Skeletal muscle cell (primary cell): ENCODE results near the gene PRDM5.

Experiments
- DNase-seq: peaks from one replicate; pipeline ENCODE4 v3.0.0-alpha.2; 2010; ENCODE audit warnings: low read depth
- H3K4me3 ChIP-seq: 2 replicates; pipeline ENCODE4 v1.5.1; 2011; ENCODE audit warnings: low read depth, mild to moderate bottlenecking, control low read depth, low read length, moderate library complexity

PRDM5 gene

DNA sequence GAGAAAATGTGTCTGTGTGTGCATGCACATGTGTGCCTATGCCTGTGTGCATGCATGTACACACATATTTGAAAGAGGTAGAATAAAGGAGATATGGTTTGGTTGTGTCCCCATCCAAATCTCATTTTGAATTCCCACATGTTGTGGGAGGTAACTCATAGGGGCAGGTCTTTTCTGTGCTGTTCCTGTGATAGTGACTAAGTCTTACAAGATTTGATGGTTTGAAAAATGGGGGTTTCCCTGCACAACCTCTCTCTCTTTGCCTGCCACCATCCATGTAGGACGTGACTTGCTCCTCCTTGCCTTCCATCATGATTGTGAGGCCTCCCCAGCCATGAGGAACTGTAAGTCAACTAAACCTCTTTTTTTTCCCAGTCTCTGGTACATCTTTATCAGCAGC lies 87.2 kb downstream of the PRDM5 start:
- H3K4me3 ChIP-seq, result no peak overlapping the region
- no peak for DNase-seq

DNA sequence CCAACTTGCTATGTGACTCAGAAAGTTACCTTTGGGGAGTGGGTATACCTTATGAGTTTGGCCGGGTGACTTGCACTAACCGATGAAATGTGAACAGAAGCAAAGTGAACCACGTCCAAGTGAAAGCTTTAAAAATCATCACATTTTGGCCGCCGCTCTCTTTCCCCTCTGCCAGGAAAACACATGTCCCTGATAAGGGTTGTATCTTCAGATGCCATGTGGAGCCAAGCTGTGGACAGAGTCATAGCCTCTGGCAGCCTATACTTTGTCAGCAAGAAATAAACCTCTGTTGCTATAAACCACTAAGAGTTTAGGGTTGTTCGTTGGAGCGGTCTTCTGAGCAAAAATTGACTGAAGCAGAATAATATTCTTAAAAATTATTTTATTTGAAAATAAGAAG lies 92.3 kb downstream of the PRDM5 start:
- DNase-seq, result no peak

DNA sequence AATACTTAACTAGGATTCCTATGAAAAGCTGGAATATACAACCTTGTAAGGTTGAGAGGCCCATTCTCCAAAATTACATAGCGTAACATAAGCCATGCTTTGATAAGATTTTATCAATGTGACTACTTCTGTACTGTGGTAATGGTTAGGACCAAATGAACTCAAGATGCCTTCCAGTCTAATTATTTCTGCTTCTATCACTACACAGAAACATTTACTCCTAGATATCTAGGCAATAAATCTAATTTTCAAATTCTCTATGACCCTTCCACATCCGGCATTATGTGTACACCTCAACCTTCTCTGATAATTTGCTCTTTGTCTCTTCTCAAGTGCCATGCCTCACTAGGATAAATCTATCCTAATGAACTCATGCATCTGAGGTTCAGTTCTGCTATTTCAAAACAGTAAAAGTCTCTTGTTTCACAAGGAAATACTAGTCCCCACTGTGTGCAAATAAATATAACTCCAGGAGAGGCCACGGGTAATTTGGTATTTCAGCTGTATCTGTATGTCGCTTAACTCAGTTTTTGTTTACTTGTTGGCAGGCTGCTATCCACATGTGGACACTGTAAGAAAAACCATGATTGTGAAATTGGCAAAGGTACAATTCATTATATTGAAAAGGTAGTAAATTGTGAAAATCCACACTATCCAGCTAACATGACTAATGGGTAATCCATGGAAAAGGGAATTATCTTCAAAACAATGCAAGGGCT lies 93.3 kb downstream of the PRDM5 start:
- peak; percentile 60 for DNase-seq
- H3K4me3 ChIP-seq, result no peak overlapping the region

More for the DNA sequence above, 92.3 kb downstream of the PRDM5 start:
- no peak overlapping the region for H3K4me3 ChIP-seq

DNA sequence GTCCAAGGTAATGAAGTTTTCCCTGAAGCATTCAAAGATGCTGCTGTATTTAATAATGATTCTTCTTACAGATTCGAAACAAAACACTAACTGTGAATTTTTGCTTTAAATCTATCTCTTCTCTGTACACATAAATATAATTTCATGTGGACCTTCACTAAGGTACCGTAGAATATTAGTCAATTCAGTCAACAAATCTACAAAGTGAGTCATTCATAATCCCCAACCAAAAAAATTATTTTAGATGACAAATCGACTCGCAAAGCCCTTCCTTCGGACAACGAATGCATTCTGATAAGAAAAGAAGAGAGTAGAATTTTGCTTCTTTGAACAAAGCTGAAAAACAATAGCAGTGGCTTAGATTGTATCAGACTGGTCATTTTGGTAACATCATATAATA lies 95.7 kb downstream of the PRDM5 start:
- H3K4me3 ChIP-seq, result no peak overlapping the region
- no peak for DNase-seq

DNA sequence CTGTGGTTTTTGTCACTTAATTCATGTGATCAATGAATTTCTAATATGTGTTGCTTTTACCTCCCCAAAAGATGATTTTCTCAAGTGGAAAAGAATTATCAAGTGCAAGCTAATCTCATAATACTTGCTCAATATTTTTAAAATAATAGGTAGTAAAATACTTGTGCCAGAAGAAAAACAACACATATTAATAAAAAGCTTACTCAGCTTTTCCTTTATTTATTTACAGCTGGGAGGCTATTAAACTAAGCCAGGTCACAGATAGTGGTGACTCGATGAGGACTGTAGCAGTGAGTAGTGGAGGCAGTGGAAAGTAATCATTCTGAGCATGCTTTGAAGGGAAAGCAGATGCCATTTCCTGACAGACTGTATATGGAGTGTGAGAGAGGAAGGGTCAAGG lies 96.1 kb downstream of the PRDM5 start:
- no peak overlapping the region for H3K4me3 ChIP-seq
- DNase-seq, result no peak

DNA sequence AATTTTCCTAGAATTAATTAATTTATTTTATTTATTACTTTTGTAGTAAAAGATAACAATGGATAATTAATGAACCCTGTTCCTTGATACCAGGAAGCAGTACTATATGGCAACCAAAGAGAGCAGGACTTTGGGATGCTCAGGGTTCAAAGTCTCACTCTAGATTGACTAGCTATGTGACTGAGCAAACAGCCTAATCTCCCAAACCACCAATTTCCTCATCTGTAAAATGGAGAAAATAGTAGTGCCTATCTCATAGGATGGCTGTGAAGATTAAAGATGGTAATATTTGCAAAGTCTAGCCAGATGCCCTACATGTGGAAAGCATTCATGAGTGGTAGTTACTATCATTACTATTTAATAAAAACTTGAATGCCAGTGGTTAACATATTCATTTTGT lies 97.6 kb downstream of the PRDM5 start:
- H3K4me3 ChIP-seq, result no peak overlapping the region
- no peak for DNase-seq

DNA sequence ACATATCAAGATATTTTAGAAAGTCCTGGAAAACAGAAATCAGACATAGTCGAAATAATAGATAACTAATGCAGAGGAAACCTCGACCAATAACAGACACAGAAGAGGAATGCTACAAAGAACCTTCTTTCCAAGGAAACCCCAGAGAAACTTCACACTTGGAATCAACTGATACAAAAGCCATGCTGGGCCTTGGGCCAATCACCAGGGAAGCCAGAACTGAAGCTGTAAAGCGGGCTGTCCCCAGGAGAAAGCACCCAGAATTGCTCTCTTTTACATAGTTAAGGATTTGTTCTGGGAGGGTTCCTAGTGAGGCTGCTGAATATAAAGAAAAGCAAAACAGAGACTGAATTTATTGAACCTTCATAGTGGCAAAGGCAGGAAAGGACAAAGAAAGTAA lies 100.5 kb downstream of the PRDM5 start:
- DNase-seq, result no peak
- H3K4me3 ChIP-seq, result no peak overlapping the region

DNA sequence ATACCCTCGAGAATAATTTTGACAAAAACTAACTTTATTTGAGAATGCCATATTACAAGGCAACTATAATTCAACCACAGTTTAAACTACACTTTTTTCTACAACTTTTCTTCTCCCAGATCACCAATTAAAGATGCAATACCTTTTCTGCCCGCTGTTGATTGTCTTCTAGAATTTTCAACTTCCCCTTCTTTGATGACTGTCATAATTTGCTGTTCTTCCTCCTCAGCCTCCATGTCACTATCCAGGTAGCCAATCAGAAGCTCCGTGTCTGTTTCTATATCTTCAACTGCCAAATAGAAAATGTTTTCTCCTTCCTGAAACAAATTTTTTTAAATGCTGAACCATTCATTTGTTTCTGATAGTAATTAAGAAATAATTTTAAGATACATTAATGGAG lies 101.5 kb downstream of the PRDM5 start:
- DNase-seq, result no peak
- no peak overlapping the region for H3K4me3 ChIP-seq

DNA sequence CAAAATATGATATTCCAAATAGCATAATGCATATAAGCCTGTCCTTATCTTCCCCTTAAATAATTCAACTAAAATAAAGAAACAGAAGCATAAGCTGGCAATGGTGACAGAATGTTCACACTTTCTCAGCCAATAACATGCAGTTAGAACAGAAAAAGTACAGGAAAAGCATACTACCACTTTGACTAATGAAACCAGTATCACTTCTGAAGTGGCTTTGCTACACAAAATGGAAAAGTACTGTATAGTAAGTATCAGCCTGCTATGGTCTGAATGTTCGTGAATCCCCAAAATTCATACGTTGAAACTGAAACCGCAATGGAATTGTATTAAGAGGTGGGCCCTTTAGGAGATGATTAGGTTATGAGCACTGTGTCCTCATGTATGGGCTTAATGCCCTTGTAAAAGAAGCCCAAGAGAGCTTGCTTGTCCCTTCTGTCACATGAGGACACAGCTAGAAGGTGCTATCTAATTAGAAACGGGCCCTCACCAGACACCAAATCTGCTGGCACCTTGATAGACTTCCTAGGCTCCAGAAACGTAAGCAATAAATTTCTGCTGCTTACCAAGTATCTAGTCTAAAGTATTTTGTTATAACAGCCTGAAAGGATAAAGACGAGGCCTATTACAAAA lies 102.6 kb downstream of the PRDM5 start:
- DNase-seq, result no peak
- no peak overlapping the region for H3K4me3 ChIP-seq

DNA sequence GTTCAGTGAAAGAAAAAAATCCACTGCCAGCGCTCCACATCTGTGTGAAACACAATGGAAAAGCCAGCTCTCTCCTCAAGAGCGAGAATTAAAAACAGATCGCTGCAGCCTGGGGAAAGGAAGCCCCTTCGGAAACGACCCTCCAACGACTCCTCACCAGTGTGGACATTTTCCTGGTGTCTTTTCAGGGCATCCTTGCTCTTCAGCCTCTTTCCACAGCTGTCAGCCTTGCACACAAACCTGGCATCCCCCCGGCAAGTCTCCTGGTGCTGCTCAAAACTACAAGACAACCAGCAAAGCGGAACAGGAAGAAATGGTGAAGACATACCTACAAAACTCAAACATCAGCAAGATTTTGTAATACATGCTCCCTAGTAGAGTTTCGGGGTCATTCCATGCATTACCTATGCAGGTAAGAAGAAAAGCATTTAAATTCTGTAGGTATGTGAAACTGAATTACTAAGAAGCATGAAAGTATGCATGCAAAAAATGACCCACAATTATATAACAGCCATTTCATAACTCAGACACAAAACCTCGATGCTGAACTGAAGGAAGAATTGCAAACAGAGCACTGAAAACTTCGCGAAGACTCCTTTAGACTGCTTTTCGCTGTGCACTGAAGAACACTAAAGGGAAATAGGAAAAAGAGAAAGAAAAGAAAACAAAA lies 106.1 kb downstream of the PRDM5 start:
- DNase-seq, result no peak
- H3K4me3 ChIP-seq, result peak overlapping the region; percentile 26

DNA sequence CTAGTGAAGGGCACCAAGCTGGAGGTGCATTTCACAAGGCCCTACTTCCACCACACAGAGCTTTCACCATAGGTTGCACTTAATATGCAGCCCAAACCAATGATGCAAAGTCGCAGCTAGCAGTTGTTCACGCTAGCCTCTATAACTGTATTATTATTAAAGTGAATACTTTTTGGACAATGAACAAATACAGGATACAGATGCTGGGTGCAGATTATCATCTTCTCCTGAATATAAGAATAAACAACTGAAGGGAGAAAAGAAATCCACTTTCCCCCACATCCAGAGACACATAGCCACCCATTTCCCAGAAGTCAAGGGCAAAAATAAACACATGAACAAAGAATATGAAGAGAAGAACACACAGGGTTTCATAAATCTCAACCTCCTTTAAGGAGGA lies 107.2 kb downstream of the PRDM5 start:
- no peak overlapping the region for H3K4me3 ChIP-seq
- DNase-seq, result no peak

DNA sequence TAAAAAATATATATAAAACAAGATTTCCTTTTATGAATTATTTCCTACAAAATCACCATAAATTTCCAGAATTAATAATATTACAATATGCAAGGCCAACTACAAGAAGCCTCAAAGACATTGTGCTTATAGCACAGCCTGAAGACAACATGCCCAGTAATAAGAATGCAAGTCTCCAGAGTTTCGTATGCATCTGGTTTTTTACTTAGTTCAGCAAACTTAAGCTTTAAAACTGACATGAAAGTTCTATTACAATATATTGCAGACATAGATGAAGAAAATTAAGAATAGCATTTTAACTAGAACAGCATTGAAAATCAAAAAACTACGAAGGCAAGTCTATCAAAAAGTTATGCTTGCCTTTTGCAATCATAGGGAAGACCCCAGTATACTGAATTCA lies 107.6 kb downstream of the PRDM5 start:
- H3K4me3 ChIP-seq, result no peak overlapping the region
- no peak for DNase-seq

DNA sequence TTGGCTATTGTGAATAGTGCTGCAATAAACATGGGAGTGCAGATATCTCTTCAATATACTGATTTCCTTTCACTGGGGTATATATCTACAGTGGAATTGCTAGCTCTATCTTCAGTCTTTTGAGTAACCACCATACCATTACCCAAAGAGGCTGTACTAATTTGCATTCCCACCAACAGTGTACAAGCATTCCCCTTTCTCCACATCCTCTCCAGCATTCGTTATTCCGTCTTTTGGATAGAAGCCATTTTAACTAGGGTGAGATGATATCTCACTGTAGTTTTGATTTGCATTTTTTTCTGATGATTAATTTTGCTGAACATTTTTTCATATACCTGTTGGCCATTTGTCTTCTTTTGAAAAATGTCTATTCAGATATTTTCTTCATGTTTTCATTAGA lies 110.3 kb downstream of the PRDM5 start:
- no peak for DNase-seq
- H3K4me3 ChIP-seq, result no peak overlapping the region

DNA sequence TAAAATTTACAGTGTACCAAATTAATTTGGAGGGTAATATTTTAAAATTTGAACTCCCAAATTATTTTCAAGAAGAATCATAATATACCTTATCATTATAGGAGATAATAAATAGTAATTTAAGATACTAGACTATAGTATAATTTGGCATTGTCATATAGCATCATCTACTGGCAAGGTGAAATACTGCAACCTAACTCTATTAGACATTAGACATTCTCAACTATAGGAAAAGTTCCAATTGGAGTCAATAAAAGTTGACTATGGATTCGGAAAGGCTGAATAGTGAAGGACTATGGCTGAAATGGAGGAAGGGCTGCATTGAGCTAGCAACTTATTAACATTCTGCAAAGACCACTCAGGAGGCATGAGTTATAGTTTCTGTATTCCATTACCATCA lies 113.0 kb downstream of the PRDM5 start:
- H3K4me3 ChIP-seq, result no peak overlapping the region
- DNase-seq, result no peak

DNA sequence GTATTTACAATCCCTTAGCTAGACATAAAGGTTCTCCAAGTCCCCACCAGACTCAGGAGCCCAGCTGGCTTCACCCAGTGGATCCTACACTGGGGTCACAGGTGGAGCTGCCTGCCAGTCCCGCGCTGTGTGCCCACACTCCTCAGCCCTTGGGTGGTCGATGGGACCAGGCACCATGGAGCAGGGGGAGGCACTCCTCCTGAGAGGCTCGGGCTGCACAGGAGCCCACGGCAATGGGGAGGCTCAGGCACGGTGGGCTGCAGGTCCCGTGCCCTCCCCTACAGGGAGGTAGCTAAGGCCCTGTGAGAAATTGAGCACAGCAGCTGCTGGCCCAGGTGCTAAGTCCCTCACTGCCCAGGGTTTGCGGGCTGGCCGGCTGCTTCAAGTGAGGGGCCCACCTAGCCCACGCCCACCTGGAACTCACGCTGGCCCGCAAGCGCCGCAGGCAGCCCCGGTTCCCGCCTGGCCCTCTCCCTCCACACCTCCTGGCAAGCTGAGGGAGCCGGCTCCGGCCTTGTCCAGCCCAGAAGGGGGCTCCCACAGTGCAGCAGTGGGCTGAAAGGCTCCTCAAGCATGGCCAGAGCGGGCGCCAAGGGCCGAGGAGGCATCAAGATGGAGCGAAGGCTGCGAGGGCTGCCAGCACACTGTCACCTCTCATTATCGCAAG lies 113.9 kb downstream of the PRDM5 start:
- DNase-seq, result no peak
- no peak overlapping the region for H3K4me3 ChIP-seq

DNA sequence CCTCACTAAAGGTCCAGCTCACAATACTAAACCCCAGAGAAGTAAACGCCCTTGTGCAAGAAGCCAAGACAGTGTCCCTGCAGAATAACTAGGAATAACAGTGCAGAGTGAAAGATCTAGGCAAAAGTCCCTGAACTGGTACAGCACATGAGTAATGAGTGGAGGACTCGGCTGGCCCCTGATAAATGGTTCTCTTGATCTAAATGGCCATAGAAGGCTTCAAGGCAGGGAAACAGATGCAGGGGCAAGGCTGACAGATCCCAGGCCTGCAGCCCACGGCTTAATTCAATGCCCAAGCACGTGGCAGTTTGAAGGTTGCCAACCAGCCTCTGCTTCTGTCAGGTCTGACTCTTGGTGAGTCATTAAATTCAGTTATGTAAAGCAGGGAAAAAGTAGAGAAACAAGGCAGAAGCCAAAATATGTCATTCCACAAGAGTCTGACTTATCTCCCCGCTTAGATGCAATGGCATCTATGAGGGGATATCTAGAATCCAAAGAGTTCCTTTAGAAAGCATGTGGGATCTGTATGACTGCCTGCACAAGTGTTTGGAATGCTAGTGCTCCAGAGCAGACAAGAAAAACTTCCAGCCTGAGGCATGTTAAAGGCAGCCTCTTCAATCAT lies 121.3 kb downstream of the PRDM5 start:
- DNase-seq, result peak; percentile 34
- H3K4me3 ChIP-seq, result no peak overlapping the region

DNA sequence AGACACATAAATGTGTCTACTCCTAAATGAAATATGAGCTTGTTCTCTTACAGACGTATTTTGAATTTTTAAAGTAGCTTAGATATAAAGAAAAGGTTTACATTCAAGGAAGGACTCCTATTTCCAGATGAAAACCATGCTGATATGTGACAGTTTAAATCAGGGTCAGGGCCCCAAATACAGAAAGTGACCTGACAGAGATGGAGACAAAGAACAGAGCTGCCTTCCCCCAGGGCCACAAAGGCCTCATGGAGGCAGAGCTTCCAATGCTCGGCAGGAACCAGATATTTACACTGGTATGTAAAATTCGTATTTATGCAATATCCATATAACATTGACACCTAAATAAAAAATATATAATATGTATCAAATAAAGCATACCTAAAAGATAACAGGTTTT lies 124.0 kb downstream of the PRDM5 start:
- no peak overlapping the region for H3K4me3 ChIP-seq
- DNase-seq, result no peak

DNA sequence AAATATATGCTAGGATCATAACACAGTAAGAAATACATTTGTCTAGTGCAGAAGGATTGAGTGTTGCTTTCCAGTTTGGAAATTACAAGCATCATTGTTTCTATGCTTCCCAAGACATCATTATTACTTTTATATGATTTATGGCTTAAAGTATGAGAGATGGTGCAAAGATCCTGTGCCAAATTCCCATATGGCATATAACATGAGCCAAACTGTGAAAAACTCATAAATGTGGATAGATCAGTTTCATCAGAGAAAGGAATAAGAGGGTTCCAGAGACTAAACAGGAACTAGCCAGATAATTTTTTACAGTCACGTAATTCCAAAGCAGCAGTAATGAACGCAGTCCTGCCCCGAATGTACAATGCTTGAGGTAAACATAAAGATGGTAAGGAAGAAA lies 126.3 kb downstream of the PRDM5 start:
- H3K4me3 ChIP-seq, result no peak overlapping the region
- no peak for DNase-seq

DNA sequence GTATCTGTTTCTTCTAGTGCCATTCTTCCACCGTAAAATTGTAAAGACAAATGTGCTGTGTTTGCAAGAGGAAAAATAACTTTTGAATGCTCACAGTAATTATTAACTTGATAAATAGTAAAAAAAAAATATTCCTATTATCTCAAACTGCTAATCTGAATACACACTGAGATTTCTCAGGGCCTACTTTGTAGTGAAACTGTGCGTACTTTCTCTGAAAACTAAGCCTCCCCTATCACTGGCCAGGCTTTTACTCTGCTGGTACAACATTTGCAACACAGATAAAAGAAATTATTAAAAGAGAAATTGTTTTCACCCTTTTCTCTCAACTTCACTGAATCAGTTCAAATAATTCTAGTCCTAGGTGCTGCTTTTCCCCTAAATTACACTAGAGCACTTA lies 137.3 kb downstream of the PRDM5 start:
- DNase-seq, result no peak
- no peak overlapping the region for H3K4me3 ChIP-seq

DNA sequence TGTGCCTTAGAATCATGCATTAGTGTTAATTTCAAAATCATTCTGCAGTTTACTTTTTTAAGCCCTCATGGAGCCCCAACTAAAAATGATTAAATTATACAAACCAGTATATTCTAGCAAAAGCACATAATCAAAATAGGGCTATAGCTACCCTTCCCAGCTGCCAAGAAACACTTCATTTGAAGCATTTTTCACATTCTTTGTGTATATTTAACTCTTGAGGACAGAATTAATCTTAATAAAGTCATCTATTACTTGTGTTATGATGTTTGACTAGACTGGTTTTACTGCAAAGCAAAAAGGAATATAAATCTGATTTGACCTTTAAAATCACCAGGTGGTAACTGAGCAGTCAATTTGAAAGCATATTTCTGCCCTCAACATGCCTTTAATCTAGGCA lies 145.1 kb downstream of the PRDM5 start:
- DNase-seq, result no peak
- no peak overlapping the region for H3K4me3 ChIP-seq
